GM23338 (cell line): ENCODE results near the gene VAMP2. TPM values are rescaled to one million over a fixed set of nuclear protein-coding genes. Genes with fewer than 3 reads are reported as not detected.

Source experiments
- ATAC-seq: fragments of 200-7000 bp; cut with Tn5 transposase; 3 replicates; pipeline ENCODE4 v1.9.1; 2020
- DNase-seq: peaks from one replicate; pipeline ENCODE4 v3.0.0-alpha.2; 2015; ENCODE audit warnings: low spot score
- H2AFZ ChIP-seq: fragments of 200-600 bp; sonication (generic); 2 replicates; pipeline ENCODE4 v1.8.0; 2016; ENCODE audit warnings: antibody characterized with exemption, mild to moderate bottlenecking, moderate library complexity
- H3F3A ChIP-seq: fragments of 200-600 bp; sonication (generic); replicated peaks from 2 replicates; pipeline ENCODE4 v1.8.0; 2017; ENCODE audit warnings: antibody characterized with exemption, mixed run types, low read depth
- H3K27ac ChIP-seq: fragments of 200-600 bp; sonication (generic); 2 replicates; pipeline ENCODE4 v1.6.1; 2016; ENCODE audit warnings: low read depth
- H3K27me3 ChIP-seq: fragments of 200-600 bp; sonication (generic); 2 replicates; pipeline ENCODE4 v1.8.0; 2016; ENCODE audit warnings: mild to moderate bottlenecking, mixed run types, moderate library complexity; ENCODE audit not compliant: insufficient read depth
- H3K36me3 ChIP-seq: fragments of 200-600 bp; sonication (generic); 2 replicates; pipeline ENCODE4 v1.8.0; 2016; ENCODE audit warnings: mild to moderate bottlenecking; ENCODE audit not compliant: insufficient read depth
- H3K4me1 ChIP-seq: fragments of 200-600 bp; sonication (generic); 2 replicates; pipeline ENCODE4 v1.8.0; 2016; ENCODE audit warnings: mild to moderate bottlenecking, moderate library complexity; ENCODE audit not compliant: insufficient read depth
- H3K4me2 ChIP-seq: fragments of 200-600 bp; sonication (generic); 2 replicates; pipeline ENCODE4 v1.7.1; 2017; ENCODE audit warnings: mixed run types
- H3K4me3 ChIP-seq: fragments of 200-600 bp; sonication (generic); 2 replicates; pipeline ENCODE4 v1.6.1; 2016; ENCODE audit warnings: mixed run types
- H3K79me2 ChIP-seq: fragments of 200-600 bp; sonication (generic); replicated peaks from 2 replicates; pipeline ENCODE4 v1.8.0; 2017; ENCODE audit warnings: mild to moderate bottlenecking; ENCODE audit not compliant: insufficient read depth
- H3K9me2 ChIP-seq: fragments of 200-600 bp; sonication (generic); 2 replicates; pipeline ENCODE4 v1.8.0; 2017; ENCODE audit not compliant: insufficient read depth
- H4K20me1 ChIP-seq: fragments of 200-600 bp; sonication (generic); replicated peaks from 2 replicates; pipeline ENCODE4 v1.8.0; 2017; ENCODE audit warnings: mild to moderate bottlenecking; ENCODE audit not compliant: insufficient read depth
- H3K27ac Mint-ChIP-seq: 2 replicates; pipeline ENCODE4 v1.8.0; 2020; ENCODE audit warnings: inconsistent platforms, mild to moderate bottlenecking, moderate library complexity, mixed read lengths
- H3K27me3 Mint-ChIP-seq: 3 replicates; pipeline ENCODE4 v1.8.0; 2022; ENCODE audit warnings: low read depth, mild to moderate bottlenecking, moderate library complexity, mixed read lengths, inconsistent platforms; ENCODE audit not compliant: insufficient read depth, poor library complexity
- H3K36me3 Mint-ChIP-seq: 3 replicates; pipeline ENCODE4 v1.8.0; 2021; ENCODE audit warnings: low read depth, mild to moderate bottlenecking, inconsistent platforms, moderate library complexity, mixed read lengths
- H3K4me1 Mint-ChIP-seq: 3 replicates; pipeline ENCODE4 v1.8.0; 2020; ENCODE audit warnings: mild to moderate bottlenecking, inconsistent platforms, mixed read lengths
- H3K4me3 Mint-ChIP-seq: 3 replicates; pipeline ENCODE4 v1.8.0; 2021; ENCODE audit warnings: moderate library complexity, mild to moderate bottlenecking, inconsistent platforms, mixed read lengths
- H3K9me3 Mint-ChIP-seq: 3 replicates; pipeline ENCODE4 v1.8.0; 2020; ENCODE audit warnings: moderate library complexity, mild to moderate bottlenecking, inconsistent platforms, mixed read lengths
- CREB1 ChIP-seq: fragments of 250-450 bp; sonication (Bioruptor Pico); IDR thresholded peaks from 2 replicates; pipeline ENCODE4 v1.5.0; 2020; ENCODE audit warnings: low read depth, mild to moderate bottlenecking, moderate library complexity
- POLR2AphosphoS5 ChIP-seq: IDR thresholded peaks from 2 replicates; pipeline ENCODE4 v1.6.1; 2016; ENCODE audit warnings: antibody characterized with exemption, low read depth
- STAT1 ChIP-seq: IDR thresholded peaks from one replicate; pipeline ENCODE4 v1.6.1; 2016; ENCODE audit warnings: antibody characterized with exemption; ENCODE audit not compliant: unreplicated experiment
- long read RNA-seq: library from polyadenylated mRNA; unstranded; transcript quantifications from one replicate; pipeline ENCODE4 v2.0.0, GENCODE V29; 2020; ENCODE audit not compliant: unreplicated experiment
- polyA plus RNA-seq: library from polyadenylated mRNA; unstranded; fragments of >200 nt; fragmentation: Nextera tagmentation; extraction: Ambion mirVana; gene quantifications from 2 replicates; pipeline ENCODE4 v1.2.1, GENCODE V29; 2016
- total RNA-seq: library from RNA; depleted of rRNA; stranded (reverse); fragments of >200 nt; shearing (Covaris generic); gene quantifications from 2 replicates; pipeline ENCODE4 v1.2.3, GENCODE V29; 2014; rRNA removed
- TF ChIP-seq, protein P1 (sequence below): fragments of 250-450 bp; sonication (Bioruptor Pico); IDR thresholded peaks from 2 replicates; pipeline ENCODE4 v1.5.0; 2020; ENCODE audit warnings: mild to moderate bottlenecking, moderate library complexity

Gene VAMP2, protein sequence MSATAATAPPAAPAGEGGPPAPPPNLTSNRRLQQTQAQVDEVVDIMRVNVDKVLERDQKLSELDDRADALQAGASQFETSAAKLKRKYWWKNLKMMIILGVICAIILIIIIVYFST
- total RNA-seq (6.9 and 9.8 TPM in 2 replicates), polyA plus RNA-seq (25.4 and 32.3 TPM in 2 replicates)
- long read RNA-seq, transcript VAMP2-201 (5 exons, 2,153 nt) = major isoform, 10 of 16 reads
- long read RNA-seq, partial matches to known transcripts = 2 of 16 reads
- long read RNA-seq, other reads (novel, unspliced or antisense) = 2 of 16 reads

DNA sequence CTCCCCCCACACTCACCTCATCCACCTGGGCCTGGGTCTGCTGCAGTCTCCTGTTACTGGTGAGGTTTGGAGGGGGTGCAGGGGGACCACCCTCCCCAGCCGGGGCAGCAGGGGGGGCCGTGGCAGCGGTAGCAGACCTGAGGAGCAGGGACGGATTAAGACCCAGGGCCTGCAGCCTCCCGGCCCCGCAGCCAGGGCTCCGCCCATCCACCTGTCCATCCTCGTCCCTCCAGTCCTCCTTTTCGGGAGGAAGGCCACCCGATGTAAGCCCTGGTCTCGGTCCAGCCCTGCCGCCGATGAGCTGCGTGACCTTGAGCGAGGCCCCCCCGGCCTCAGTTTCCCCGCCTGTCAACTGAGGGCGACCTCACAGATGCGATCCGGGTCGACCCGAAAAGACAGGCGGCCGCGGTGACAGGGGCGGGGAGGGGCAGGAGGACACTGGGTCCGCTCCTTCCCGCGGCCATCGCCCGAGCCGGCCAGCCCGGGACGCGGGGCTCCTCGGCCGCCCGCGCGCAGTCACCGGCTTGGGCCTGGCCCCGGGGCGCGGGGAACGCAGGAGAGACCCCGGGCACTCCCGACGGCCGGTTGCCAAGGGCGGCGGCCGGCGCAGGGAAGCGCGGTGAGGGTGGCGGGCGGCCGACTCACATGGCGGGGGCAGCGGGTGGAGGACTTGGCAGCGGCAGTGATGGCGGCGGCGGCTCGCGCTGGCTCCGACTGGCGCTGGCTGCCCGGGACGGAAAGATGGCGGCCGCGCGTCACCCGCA is at the start of gene VAMP2:
VAMP2 (minus strand) TSS at position 716 of the 764 bp plus-strand sequence; CDS start at position 647, 69 bp downstream.
- Histone ChIP-seq H3K4me3 (peak within 1 kb of the TSS; percentile 96), H2AFZ (peak within 1 kb of the TSS; percentile 73), H3K27me3 (no peaks in the 10 kb centered on the region), H4K20me1 (peaks cover 5% of the 10 kb centered on the region), H3K9me2 (no peaks in the 10 kb centered on the region), H3K27ac (peak within 1 kb of the TSS; percentile 100), H3K4me2 (peak within 1 kb of the TSS; percentile 97), H3K4me1 (peaks cover 25% of the 10 kb centered on the region), H3F3A (peaks cover 18% of the 10 kb centered on the region; the same call in 1 of the 2 replicates), H3K36me3 (peaks cover 5% of the 10 kb centered on the region; the same call in 1 of the 2 replicates), H3K79me2 (peaks cover 12% of the 10 kb centered on the region; the same call in 1 of the 2 replicates)
- peak; percentile 85 for DNase-seq
- H3K27me3 Mint-ChIP-seq = peaks cover 24% of the 10 kb centered on the region
- peaks cover 26% of the 10 kb centered on the region for H3K36me3 Mint-ChIP-seq
- peak; percentile 8 for ATAC-seq
- peak within 1 kb of the TSS; percentile 99 for H3K27ac Mint-ChIP-seq
- no peaks in the 10 kb centered on the region for H3K9me3 Mint-ChIP-seq
- TF ChIP-seq STAT1 (no peak), CREB1 (CRISPR knock-in tag) (0 out of 2 replicates have a peak, but pooled peaks have one; percentile 60), POLR2AphosphoS5 (peak; percentile 73)
- TF ChIP-seq, protein P1, sequence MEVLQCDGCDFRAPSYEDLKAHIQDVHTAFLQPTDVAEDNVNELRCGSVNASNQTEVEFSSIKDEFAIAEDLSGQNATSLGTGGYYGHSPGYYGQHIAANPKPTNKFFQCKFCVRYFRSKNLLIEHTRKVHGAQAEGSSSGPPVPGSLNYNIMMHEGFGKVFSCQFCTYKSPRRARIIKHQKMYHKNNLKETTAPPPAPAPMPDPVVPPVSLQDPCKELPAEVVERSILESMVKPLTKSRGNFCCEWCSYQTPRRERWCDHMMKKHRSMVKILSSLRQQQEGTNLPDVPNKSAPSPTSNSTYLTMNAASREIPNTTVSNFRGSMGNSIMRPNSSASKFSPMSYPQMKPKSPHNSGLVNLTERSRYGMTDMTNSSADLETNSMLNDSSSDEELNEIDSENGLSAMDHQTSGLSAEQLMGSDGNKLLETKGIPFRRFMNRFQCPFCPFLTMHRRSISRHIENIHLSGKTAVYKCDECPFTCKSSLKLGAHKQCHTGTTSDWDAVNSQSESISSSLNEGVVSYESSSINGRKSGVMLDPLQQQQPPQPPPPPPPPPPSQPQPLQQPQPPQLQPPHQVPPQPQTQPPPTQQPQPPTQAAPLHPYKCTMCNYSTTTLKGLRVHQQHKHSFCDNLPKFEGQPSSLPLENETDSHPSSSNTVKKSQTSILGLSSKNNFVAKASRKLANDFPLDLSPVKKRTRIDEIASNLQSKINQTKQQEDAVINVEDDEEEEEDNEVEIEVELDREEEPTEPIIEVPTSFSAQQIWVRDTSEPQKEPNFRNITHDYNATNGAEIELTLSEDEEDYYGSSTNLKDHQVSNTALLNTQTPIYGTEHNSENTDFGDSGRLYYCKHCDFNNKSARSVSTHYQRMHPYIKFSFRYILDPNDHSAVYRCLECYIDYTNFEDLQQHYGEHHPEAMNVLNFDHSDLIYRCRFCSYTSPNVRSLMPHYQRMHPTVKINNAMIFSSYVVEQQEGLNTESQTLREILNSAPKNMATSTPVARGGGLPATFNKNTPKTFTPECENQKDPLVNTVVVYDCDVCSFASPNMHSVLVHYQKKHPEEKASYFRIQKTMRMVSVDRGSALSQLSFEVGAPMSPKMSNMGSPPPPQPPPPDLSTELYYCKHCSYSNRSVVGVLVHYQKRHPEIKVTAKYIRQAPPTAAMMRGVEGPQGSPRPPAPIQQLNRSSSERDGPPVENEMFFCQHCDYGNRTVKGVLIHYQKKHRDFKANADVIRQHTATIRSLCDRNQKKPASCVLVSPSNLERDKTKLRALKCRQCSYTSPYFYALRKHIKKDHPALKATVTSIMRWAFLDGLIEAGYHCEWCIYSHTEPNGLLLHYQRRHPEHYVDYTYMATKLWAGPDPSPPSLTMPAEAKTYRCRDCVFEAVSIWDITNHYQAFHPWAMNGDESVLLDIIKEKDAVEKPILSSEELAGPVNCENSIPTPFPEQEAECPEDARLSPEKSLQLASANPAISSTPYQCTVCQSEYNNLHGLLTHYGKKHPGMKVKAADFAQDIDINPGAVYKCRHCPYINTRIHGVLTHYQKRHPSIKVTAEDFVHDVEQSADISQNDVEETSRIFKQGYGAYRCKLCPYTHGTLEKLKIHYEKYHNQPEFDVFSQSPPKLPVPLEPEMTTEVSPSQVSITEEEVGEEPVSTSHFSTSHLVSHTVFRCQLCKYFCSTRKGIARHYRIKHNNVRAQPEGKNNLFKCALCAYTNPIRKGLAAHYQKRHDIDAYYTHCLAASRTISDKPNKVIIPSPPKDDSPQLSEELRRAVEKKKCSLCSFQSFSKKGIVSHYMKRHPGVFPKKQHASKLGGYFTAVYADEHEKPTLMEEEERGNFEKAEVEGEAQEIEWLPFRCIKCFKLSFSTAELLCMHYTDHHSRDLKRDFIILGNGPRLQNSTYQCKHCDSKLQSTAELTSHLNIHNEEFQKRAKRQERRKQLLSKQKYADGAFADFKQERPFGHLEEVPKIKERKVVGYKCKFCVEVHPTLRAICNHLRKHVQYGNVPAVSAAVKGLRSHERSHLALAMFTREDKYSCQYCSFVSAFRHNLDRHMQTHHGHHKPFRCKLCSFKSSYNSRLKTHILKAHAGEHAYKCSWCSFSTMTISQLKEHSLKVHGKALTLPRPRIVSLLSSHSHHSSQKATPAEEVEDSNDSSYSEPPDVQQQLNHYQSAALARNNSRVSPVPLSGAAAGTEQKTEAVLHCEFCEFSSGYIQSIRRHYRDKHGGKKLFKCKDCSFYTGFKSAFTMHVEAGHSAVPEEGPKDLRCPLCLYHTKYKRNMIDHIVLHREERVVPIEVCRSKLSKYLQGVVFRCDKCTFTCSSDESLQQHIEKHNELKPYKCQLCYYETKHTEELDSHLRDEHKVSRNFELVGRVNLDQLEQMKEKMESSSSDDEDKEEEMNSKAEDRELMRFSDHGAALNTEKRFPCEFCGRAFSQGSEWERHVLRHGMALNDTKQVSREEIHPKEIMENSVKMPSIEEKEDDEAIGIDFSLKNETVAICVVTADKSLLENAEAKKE (CRISPR knock-in tag) = no peak
- peaks cover 41% of the 10 kb centered on the region for H3K4me1 Mint-ChIP-seq
- H3K4me3 Mint-ChIP-seq = peak within 1 kb of the TSS; percentile 92
